ENCODE measurements around the gene HOXD13. TPM values are rescaled to one million over a fixed set of nuclear protein-coding genes. Genes with fewer than 3 reads are reported as not detected.

Gene HOXD13
- polyA plus RNA-seq (2013, experiment 1 of 2): 0.52 TPM
- 0.86 TPM for polyA plus RNA-seq (2013, experiment 2 of 2)

- no peaks in the 10 kb centered on the region for H3K36me3 ChIP-seq (ENCODE audit: control insufficient read depth, insufficient read depth, low read length)
- 1% methylated on average over 38 to 64 of the region's 95 CpGs for WGBS, 2 experiments (ENCODE audit: insufficient coverage in 2 of 2)
- H3K4me1 ChIP-seq (ENCODE audit: control insufficient read depth, insufficient read depth, low read length, poor library complexity, severe bottlenecking): peaks cover 5% of the 10 kb centered on the region
- no peaks in the 10 kb centered on the region for H3K9me3 ChIP-seq (ENCODE audit: control insufficient read depth, low read length)
- no peak within 1 kb of the TSS for H3K27ac ChIP-seq (ENCODE audit: low read depth, low read length, severe bottlenecking)
- H3K4me3 ChIP-seq (ENCODE audit: extremely low read depth, insufficient read depth, low read length, poor library complexity, severe bottlenecking): peak within 1 kb of the TSS; percentile 31
These were observed at the start of gene HOXD13 for GRCh38 chr2:176092270-176093144. TSS of gene HOXD13 (plus strand) at chr2:176092721. CDS start at chr2:176092891, 170 bp downstream.

GRCh38 chr2:176056406-176056805 is 36.1 kb upstream of the HOXD13 start:
- no peaks in the 10 kb centered on the region for H3K4me1 ChIP-seq (ENCODE audit: control insufficient read depth, insufficient read depth, low read length, poor library complexity, severe bottlenecking)
- no CpG with 5 or more reads among the region's 1 CpG for WGBS, 2 experiments (ENCODE audit: insufficient coverage in 2 of 2)
- no peaks in the 10 kb centered on the region for H3K36me3 ChIP-seq (ENCODE audit: control insufficient read depth, insufficient read depth, low read length)
- H3K27ac ChIP-seq (ENCODE audit: low read depth, low read length, severe bottlenecking): no peak overlapping the region
- no peak overlapping the region for H3K4me3 ChIP-seq (ENCODE audit: extremely low read depth, insufficient read depth, low read length, poor library complexity, severe bottlenecking)
- H3K9me3 ChIP-seq (ENCODE audit: control insufficient read depth, low read length): no peaks in the 10 kb centered on the region

- no peaks in the 10 kb centered on the region for H3K4me1 ChIP-seq (ENCODE audit: control insufficient read depth, insufficient read depth, low read length, poor library complexity, severe bottlenecking)
- H3K36me3 ChIP-seq (ENCODE audit: control insufficient read depth, insufficient read depth, low read length): no peaks in the 10 kb centered on the region
- H3K27ac ChIP-seq (ENCODE audit: low read depth, low read length, severe bottlenecking): no peak overlapping the region
- no peak overlapping the region for H3K4me3 ChIP-seq (ENCODE audit: extremely low read depth, insufficient read depth, low read length, poor library complexity, severe bottlenecking)
- WGBS, 2 experiments (ENCODE audit: insufficient coverage in 2 of 2): 60 to 83% methylated on average over 1 to 2 of the region's 2 CpGs
- no peaks in the 10 kb centered on the region for H3K9me3 ChIP-seq (ENCODE audit: control insufficient read depth, low read length)
These were observed 28.6 kb upstream of the HOXD13 start for GRCh38 chr2:176063958-176064357.

- no peak overlapping the region for H3K4me3 ChIP-seq (ENCODE audit: extremely low read depth, insufficient read depth, low read length, poor library complexity, severe bottlenecking)
- H3K9me3 ChIP-seq (ENCODE audit: control insufficient read depth, low read length): no peaks in the 10 kb centered on the region
- H3K27ac ChIP-seq (ENCODE audit: low read depth, low read length, severe bottlenecking): no peak overlapping the region
- H3K36me3 ChIP-seq (ENCODE audit: control insufficient read depth, insufficient read depth, low read length): no peaks in the 10 kb centered on the region
- WGBS, 2 experiments (ENCODE audit: insufficient coverage in 2 of 2): 94% methylated on average over 38 to 43 of the region's 56 CpGs
- H3K4me1 ChIP-seq (ENCODE audit: control insufficient read depth, insufficient read depth, low read length, poor library complexity, severe bottlenecking): no peaks in the 10 kb centered on the region
These were observed 25.6 kb upstream of the HOXD13 start for GRCh38 chr2:176066645-176067588.

- Histone ChIP-seq H3K36me3 (ENCODE audit: control insufficient read depth, insufficient read depth, low read length) (no peaks in the 10 kb centered on the region), H3K4me1 (ENCODE audit: control insufficient read depth, insufficient read depth, low read length, poor library complexity, severe bottlenecking) (no peaks in the 10 kb centered on the region), H3K9me3 (ENCODE audit: control insufficient read depth, low read length) (no peaks in the 10 kb centered on the region), H3K4me3 (ENCODE audit: extremely low read depth, insufficient read depth, low read length, poor library complexity, severe bottlenecking) (no peak overlapping the region), H3K27ac (ENCODE audit: low read depth, low read length, severe bottlenecking) (no peak overlapping the region)
- 89 to 90% methylated on average over 34 to 37 of the region's 38 CpGs for WGBS, 2 experiments (ENCODE audit: insufficient coverage in 2 of 2)
These were observed 24.7 kb upstream of the HOXD13 start for GRCh38 chr2:176067589-176068418.

- Histone ChIP-seq H3K9me3 (ENCODE audit: control insufficient read depth, low read length) (no peaks in the 10 kb centered on the region), H3K4me3 (ENCODE audit: extremely low read depth, insufficient read depth, low read length, poor library complexity, severe bottlenecking) (no peak overlapping the region), H3K27ac (ENCODE audit: low read depth, low read length, severe bottlenecking) (no peak overlapping the region), H3K36me3 (ENCODE audit: control insufficient read depth, insufficient read depth, low read length) (no peaks in the 10 kb centered on the region), H3K4me1 (ENCODE audit: control insufficient read depth, insufficient read depth, low read length, poor library complexity, severe bottlenecking) (no peaks in the 10 kb centered on the region)
- WGBS, 2 experiments (ENCODE audit: insufficient coverage in 2 of 2): 93 to 95% methylated on average over 30 of the region's 30 CpGs
These were observed 24.1 kb upstream of the HOXD13 start for GRCh38 chr2:176068419-176068832.

GRCh38 chr2:176071330-176072291 is 20.9 kb upstream of the HOXD13 start:
- no peak overlapping the region for H3K4me3 ChIP-seq (ENCODE audit: extremely low read depth, insufficient read depth, low read length, poor library complexity, severe bottlenecking)
- no peak overlapping the region for H3K27ac ChIP-seq (ENCODE audit: low read depth, low read length, severe bottlenecking)
- H3K9me3 ChIP-seq (ENCODE audit: control insufficient read depth, low read length): no peaks in the 10 kb centered on the region
- 90 to 91% methylated on average over 48 to 54 of the region's 58 CpGs for WGBS, 2 experiments (ENCODE audit: insufficient coverage in 2 of 2)
- no peaks in the 10 kb centered on the region for H3K36me3 ChIP-seq (ENCODE audit: control insufficient read depth, insufficient read depth, low read length)
- H3K4me1 ChIP-seq (ENCODE audit: control insufficient read depth, insufficient read depth, low read length, poor library complexity, severe bottlenecking): no peaks in the 10 kb centered on the region

- WGBS, 2 experiments (ENCODE audit: insufficient coverage in 2 of 2): 84 to 93% methylated on average over 3 to 4 of the region's 5 CpGs
- no peak overlapping the region for H3K4me3 ChIP-seq (ENCODE audit: extremely low read depth, insufficient read depth, low read length, poor library complexity, severe bottlenecking)
These were observed 20.2 kb upstream of the HOXD13 start for GRCh38 chr2:176072292-176072669.

GRCh38 chr2:176072951-176073904 is 19.3 kb upstream of the HOXD13 start:
- H3K4me1 ChIP-seq (ENCODE audit: control insufficient read depth, insufficient read depth, low read length, poor library complexity, severe bottlenecking): no peaks in the 10 kb centered on the region
- H3K4me3 ChIP-seq (ENCODE audit: extremely low read depth, insufficient read depth, low read length, poor library complexity, severe bottlenecking): no peak overlapping the region
- no peaks in the 10 kb centered on the region for H3K9me3 ChIP-seq (ENCODE audit: control insufficient read depth, low read length)
- no peaks in the 10 kb centered on the region for H3K36me3 ChIP-seq (ENCODE audit: control insufficient read depth, insufficient read depth, low read length)
- no peak overlapping the region for H3K27ac ChIP-seq (ENCODE audit: low read depth, low read length, severe bottlenecking)
- 78 to 86% methylated on average over 23 to 25 of the region's 29 CpGs for WGBS, 2 experiments (ENCODE audit: insufficient coverage in 2 of 2)

More at GRCh38 chr2:176072292-176072669, 20.2 kb upstream of the HOXD13 start:
- Histone ChIP-seq H3K36me3 (ENCODE audit: control insufficient read depth, insufficient read depth, low read length) (no peaks in the 10 kb centered on the region), H3K27ac (ENCODE audit: low read depth, low read length, severe bottlenecking) (no peak overlapping the region), H3K4me1 (ENCODE audit: control insufficient read depth, insufficient read depth, low read length, poor library complexity, severe bottlenecking) (no peaks in the 10 kb centered on the region), H3K9me3 (ENCODE audit: control insufficient read depth, low read length) (no peaks in the 10 kb centered on the region)

Data from mesodermal cell (in vitro differentiated cells).